LoVo (cell line): ENCODE results near the gene LRTM1.

Experiments used
- DNase-seq: peaks from one replicate; pipeline ENCODE4 v3.0.0-alpha.2; 2016; ENCODE audit warnings: low spot score

LRTM1 gene

GRCh38 chr3:54928046-54928770 is at the start of gene LRTM1:
Gene LRTM1, minus strand, starts transcription at chr3:54928059. Its CDS starts 148 bp downstream, at chr3:54927911.
- DNase-seq = no peak

- no peak for DNase-seq
Observed at GRCh38 chr3:54977439-54977838, 49.6 kb upstream of the LRTM1 start.

- DNase-seq = no peak
Observed at GRCh38 chr3:54970895-54971294, 43.0 kb upstream of the LRTM1 start.

- no peak for DNase-seq
Observed at GRCh38 chr3:54969652-54970051, 41.8 kb upstream of the LRTM1 start.

- no peak for DNase-seq
Observed at GRCh38 chr3:54968546-54969172, 40.8 kb upstream of the LRTM1 start.

- no peak for DNase-seq
Observed at GRCh38 chr3:54967731-54968161, 39.9 kb upstream of the LRTM1 start.

- no peak for DNase-seq
Observed at GRCh38 chr3:54966979-54967378, 39.1 kb upstream of the LRTM1 start.

- DNase-seq = no peak
Observed at GRCh38 chr3:54965746-54966145, 37.9 kb upstream of the LRTM1 start.

GRCh38 chr3:54964081-54964480 is 36.2 kb upstream of the LRTM1 start:
- no peak for DNase-seq

- no peak for DNase-seq
Observed at GRCh38 chr3:54963641-54964040, 35.8 kb upstream of the LRTM1 start.

- no peak for DNase-seq
Observed at GRCh38 chr3:54962200-54962599, 34.3 kb upstream of the LRTM1 start.

- no peak for DNase-seq
Observed at GRCh38 chr3:54960701-54961100, 32.8 kb upstream of the LRTM1 start.

GRCh38 chr3:54960082-54960481 is 32.2 kb upstream of the LRTM1 start:
- DNase-seq = no peak

GRCh38 chr3:54957711-54958110 is 29.9 kb upstream of the LRTM1 start:
- DNase-seq = no peak

GRCh38 chr3:54955941-54956340 is 28.1 kb upstream of the LRTM1 start:
- DNase-seq = no peak

- no peak for DNase-seq
Observed at GRCh38 chr3:54955496-54955895, 27.6 kb upstream of the LRTM1 start.

- no peak for DNase-seq
Observed at GRCh38 chr3:54954521-54954920, 26.7 kb upstream of the LRTM1 start.

GRCh38 chr3:54954022-54954421 is 26.2 kb upstream of the LRTM1 start:
- DNase-seq = peak; percentile 41

GRCh38 chr3:54951405-54951804 is 23.5 kb upstream of the LRTM1 start:
- DNase-seq = peak; percentile 39

- no peak for DNase-seq
Observed at GRCh38 chr3:54950391-54951003, 22.6 kb upstream of the LRTM1 start.

- peak; percentile 12 for DNase-seq
Observed at GRCh38 chr3:54949491-54950044, 21.7 kb upstream of the LRTM1 start.

- DNase-seq = no peak
Observed at GRCh38 chr3:54941690-54942362, 14.0 kb upstream of the LRTM1 start.
